HepG2 (cell line): ENCODE data around the gene ADGRL3. TPM values are rescaled to one million over a fixed set of nuclear protein-coding genes. Genes with fewer than 3 reads are reported as not detected.

Experiments used
- ATAC-seq: fragments of 200-7000 bp; cut with Tn5 transposase; 3 replicates; pipeline ENCODE4 v1.9.1; 2020; ENCODE audit warnings: mild to moderate bottlenecking, moderate library complexity
- BruUV-seq: library from RNA; stranded (reverse); fragments of 400-500 nt; replicated peaks from 2 replicates; lab custom pipeline; 2021; lab: Mats Ljungman, UMichigan
- CTCF ChIA-PET: fragments of 300-600 bp; formaldehyde crosslinking; extraction: SDS; loops from one replicate; lab custom pipeline; 2021; ENCODE audit warnings: low total read pairs, inconsistent platforms, low intra/inter-chr PET ratio; lab: Yijun Ruan, JAX
- POLR2A ChIA-PET: fragments of 350-600 bp; sonication (Branson Sonifier 250); formaldehyde crosslinking; loops from one replicate; lab custom pipeline; 2020; ENCODE audit warnings: antibody characterized with exemption, inconsistent platforms; lab: Yijun Ruan, JAX
- DNase-seq: peaks from one replicate; pipeline ENCODE4 v3.0.0-alpha.2; 2015; ENCODE audit warnings: low spot score
- FAIRE-seq: peaks from 3 replicates; lab custom pipeline; 2011; peaks lifted over from hg19 to GRCh38; lab: Jason Lieb, UNC
- H2AFZ ChIP-seq: one replicate; pipeline ENCODE4 v1.6.1; 2011; ENCODE audit warnings: low read length, inconsistent platforms
- H3K27ac ChIP-seq: fragments of 300-600 bp; 3 replicates; pipeline ENCODE4 v1.8.0; 2011; ENCODE audit warnings: mixed run types, mild to moderate bottlenecking, mixed read lengths, low read length, inconsistent platforms; ENCODE audit not compliant: insufficient read depth; ENCODE audit errors: extremely low read length
- H3K27me3 ChIP-seq, 2 experiments: fragments of 200-600 bp in 1 of 2; 2 replicates in 1 of 2; 3 replicates in 1 of 2; pipeline versions ENCODE4 v1.6.0 to v1.8.0; 2011; ENCODE audit warnings: low read length in 2 of 2, mild to moderate bottlenecking in 2 of 2, moderate library complexity in 2 of 2, inconsistent platforms in 1 of 2; ENCODE audit not compliant: insufficient read depth in 2 of 2, control insufficient read depth in 1 of 2
- H3K36me3 ChIP-seq, 2 experiments: fragments of 200-600 bp in 1 of 2; replicated peaks in 1 of 2; 2 replicates in 1 of 2; 3 replicates in 1 of 2; pipeline versions ENCODE4 v1.5.1 to v1.8.0; 2011; ENCODE audit warnings: low read length in 2 of 2, inconsistent platforms in 1 of 2; ENCODE audit not compliant: insufficient read depth in 2 of 2, control insufficient read depth in 1 of 2
- H3K4me1 ChIP-seq: 2 replicates; pipeline ENCODE4 v1.5.1; 2012; ENCODE audit warnings: low read length, inconsistent platforms; ENCODE audit not compliant: insufficient read depth
- H3K4me2 ChIP-seq: 2 replicates; pipeline ENCODE4 v1.6.0; 2011; ENCODE audit warnings: low read depth, low read length, inconsistent platforms
- H3K4me3 ChIP-seq, 3 experiments: fragments of 200-600 bp in 1 of 3; sonication (generic), shearing (Covaris generic) in 1 of 3; replicated peaks in 1 of 3; 2 replicates each; pipeline ENCODE4 v1.5.1; 2011 to 2016; ENCODE audit warnings: low read length in 3 of 3, inconsistent platforms in 2 of 3, low read depth in 2 of 3, mild to moderate bottlenecking in 2 of 3, control low read depth in 1 of 3, mixed read lengths in 1 of 3; ENCODE audit not compliant: insufficient read depth in 1 of 3
- H3K79me2 ChIP-seq: one replicate; pipeline ENCODE4 v1.6.1; 2011; ENCODE audit warnings: low read length, inconsistent platforms; ENCODE audit not compliant: insufficient read depth
- H3K9ac ChIP-seq: 2 replicates; pipeline ENCODE4 v1.6.0; 2011; ENCODE audit warnings: mild to moderate bottlenecking, low read depth, low read length, inconsistent platforms; ENCODE audit not compliant: insufficient read depth
- H3K9me3 ChIP-seq: 2 replicates; pipeline ENCODE4 v1.5.1; 2012; ENCODE audit warnings: mild to moderate bottlenecking, low read length
- H4K20me1 ChIP-seq: 2 replicates; pipeline ENCODE4 v1.6.0; 2011; ENCODE audit warnings: inconsistent platforms, mild to moderate bottlenecking, low read length, moderate library complexity; ENCODE audit not compliant: insufficient read depth
- ATF2 ChIP-seq: sonication (generic); formaldehyde crosslinking; IDR thresholded peaks from 2 replicates; pipeline ENCODE4 v1.4.0; 2020; ENCODE audit warnings: missing genetic modification reagents
- CC2D1A ChIP-seq: sonication (generic); formaldehyde crosslinking; IDR thresholded peaks from 2 replicates; pipeline ENCODE4 v1.8.1; 2023; ENCODE audit warnings: mild to moderate bottlenecking, missing genetic modification reagents
- DBP ChIP-seq: sonication (generic); formaldehyde crosslinking; IDR thresholded peaks from 2 replicates; pipeline ENCODE4 v1.4.0; 2020; ENCODE audit warnings: missing genetic modification reagents; ENCODE audit errors: not compliant biosample characterization
- E2F5 ChIP-seq: sonication (generic); formaldehyde crosslinking; conservative IDR thresholded peaks from 2 replicates; pipeline ENCODE4 v1.4.0; 2020; ENCODE audit warnings: missing genetic modification reagents
- ETV5 ChIP-seq: IDR thresholded peaks from 2 replicates; pipeline ENCODE4 v1.6.1; 2018; ENCODE audit warnings: missing biosample characterization, missing genetic modification reagents, inconsistent platforms, borderline replicate concordance
- FIP1L1 ChIP-seq: fragments of 200-400 bp; formaldehyde crosslinking; IDR thresholded peaks from 2 replicates; pipeline ENCODE4 v1.6.1; 2018; ENCODE audit warnings: low read depth, mild to moderate bottlenecking, low read length, moderate library complexity, borderline replicate concordance; ENCODE audit not compliant: insufficient read depth
- GPBP1L1 ChIP-seq: sonication (generic); formaldehyde crosslinking; IDR thresholded peaks from 2 replicates; pipeline ENCODE4 v1.5.0; 2020; ENCODE audit warnings: mild to moderate bottlenecking, missing genetic modification reagents
- KLF16 ChIP-seq, 2 experiments: sonication (generic) in 1 of 2; formaldehyde crosslinking in 1 of 2; IDR thresholded peaks; 2 replicates each; pipeline versions ENCODE4 v1.6.1 to v1.8.0; 2016 to 2023; ENCODE audit warnings: missing genetic modification reagents in 2 of 2, missing compliant biosample characterization in 1 of 2
- STAT6 ChIP-seq: sonication (generic); formaldehyde crosslinking; IDR thresholded peaks from 2 replicates; pipeline ENCODE4 v1.4.0; 2020; ENCODE audit warnings: missing genetic modification reagents, mild to moderate bottlenecking, borderline replicate concordance
- ZNF136 ChIP-seq: sonication (generic); formaldehyde crosslinking; IDR thresholded peaks from 2 replicates; pipeline ENCODE4 v1.8.1; 2022; ENCODE audit warnings: low read depth, mild to moderate bottlenecking, moderate library complexity, missing genetic modification reagents
- ZNF3 ChIP-seq: IDR thresholded peaks from 2 replicates; pipeline ENCODE4 v1.7.0; 2017; ENCODE audit warnings: inconsistent platforms
- ZNF362 ChIP-seq: sonication (generic); formaldehyde crosslinking; IDR thresholded peaks from 2 replicates; pipeline ENCODE4 v1.4.0; 2020; ENCODE audit warnings: missing genetic modification reagents, mild to moderate bottlenecking, borderline replicate concordance
- ZNF510 ChIP-seq: sonication (generic); formaldehyde crosslinking; IDR thresholded peaks from 2 replicates; pipeline ENCODE4 v1.4.0; 2020; ENCODE audit warnings: low read depth, mild to moderate bottlenecking, missing genetic modification reagents
- ZNF530 ChIP-seq: sonication (generic); formaldehyde crosslinking; IDR thresholded peaks from 2 replicates; pipeline ENCODE4 v1.5.0; 2020; ENCODE audit warnings: low read depth, mild to moderate bottlenecking, missing genetic modification reagents
- ZNF782 ChIP-seq: sonication (generic); formaldehyde crosslinking; IDR thresholded peaks from 2 replicates; pipeline ENCODE4 v1.4.0; 2020; ENCODE audit warnings: missing genetic modification reagents, mild to moderate bottlenecking, borderline replicate concordance
- ZSCAN20 ChIP-seq: sonication (generic); formaldehyde crosslinking; IDR thresholded peaks from 2 replicates; pipeline ENCODE4 v1.4.0; 2020; ENCODE audit warnings: missing genetic modification reagents, mild to moderate bottlenecking, borderline replicate concordance
- WGBS: methylation state at CpG from one replicate; pipeline ENCODE4 v1.1.6; 2017; ENCODE audit warnings: low lambda C conversion rate; 5-methylcytosine and 5-hydroxymethylcytosine counted together
- in situ Hi-C: cut with HindIII; loops from 2 replicates; pipeline ENCODE4 v1.10.0; 2017; ENCODE audit warnings: low pct_unique_long_range_greater_than_20kb; ENCODE audit not compliant: extremely low pct_ligation_motif_present
- intact Hi-C: fragments of 100-400 bp; cut with micrococcal nuclease; formaldehyde crosslinking; loops from one replicate; pipeline ENCODE4 v1.10.0; 2022; ENCODE audit not compliant: unreplicated experiment
- polyA plus RNA-seq, 8 experiments: library from polyadenylated mRNA; depleted of rRNA in 3 of 8; stranded (reverse) in 7 of 8; unstranded in 1 of 8; fragments of >200 nt; fragmentation: Illumina TruSeq in 4 of 8; extraction: Trizol in 4 of 8; gene quantifications; 2 replicates each; pipeline versions ENCODE4 v1.2.1 to v1.2.3, GENCODE V29; 2011 to 2016; ENCODE audit warnings: low read depth in 4 of 8, missing spikeins in 1 of 8, mixed read lengths in 1 of 8; ENCODE audit not compliant: insufficient read depth in 1 of 8
- total RNA-seq, 5 experiments: library from RNA; depleted of rRNA; stranded (reverse); fragments of >200 nt; fragmentation: Illumina TruSeq; extraction: Trizol; gene quantifications; 2 replicates each; pipeline ENCODE4 v1.2.3, GENCODE V29; 2016; ENCODE audit warnings: low read depth in 1 of 5

The ADGRL3 gene
- total and polyA plus RNA-seq, 2 of the 13 experiments (the other 11 are each of a cell fraction or from before 2014, with no cell fraction given): 0.04 to 0.05 TPM

GRCh38 chr4:61890321-61890720 lies 690.2 kb downstream of the ADGRL3 start:
- H3K27me3 ChIP-seq: no peaks in the 10 kb centered on the region
- POLR2A ChIA-PET: no interaction called here
- no peak overlapping the region for H3K27ac ChIP-seq
- H3K79me2 ChIP-seq: no peaks in the 10 kb centered on the region
- no peak overlapping the region for H2AFZ ChIP-seq
- H3K9me3 ChIP-seq: no peaks in the 10 kb centered on the region
- H3K4me2 ChIP-seq: no peak overlapping the region
- no peak overlapping the region for H3K4me3 ChIP-seq
- no peak for DNase-seq
- H3K9ac ChIP-seq: no peak overlapping the region
- CTCF ChIA-PET: no interaction called here
- FAIRE-seq: no peak
- no peaks in the 10 kb centered on the region for H4K20me1 ChIP-seq
- 0% methylated on average over 3 of the region's 3 CpGs for WGBS
- in situ Hi-C loops: no loop called here
- H3K36me3 ChIP-seq: no peaks in the 10 kb centered on the region
- intact Hi-C loops: no loop called here
- no TSS peak for BruUV-seq
- no peaks in the 10 kb centered on the region for H3K4me1 ChIP-seq
- ATAC-seq: no peak
- TF ChIP-seq E2F5 (no peak), ETV5 (CRISPR knock-in tag) (no peak), CC2D1A (CRISPR knock-in tag) (no peak), ZNF362 (no peak), FIP1L1 (no peak), ZNF782 (CRISPR knock-in tag) (no peak), ZNF136 (no peak), STAT6 (no peak), ZNF530 (no peak), ZNF3 (no peak), KLF16 (CRISPR knock-in tag; IDR thresholded peaks at IDR 0.05) (no peak), ZNF510 (no peak), DBP (CRISPR knock-in tag) (no peak), ATF2 (CRISPR knock-in tag) (no peak), ZSCAN20 (CRISPR knock-in tag) (no peak), GPBP1L1 (CRISPR knock-in tag) (no peak)
